Iris pigment epithelial cell (primary cell): ENCODE measurements around the gene PEX10.
"Not testable (repeated sequence)": the region's sequence is repeated elsewhere in the genome, so short reads cannot be mapped to it uniquely, and the experiment has no call there.

ENCODE experiments used
- DNase-seq: peaks from one replicate; pipeline ENCODE4 v3.0.0-alpha.2; 2011; ENCODE audit warnings: low read depth

PEX10 gene

DNA sequence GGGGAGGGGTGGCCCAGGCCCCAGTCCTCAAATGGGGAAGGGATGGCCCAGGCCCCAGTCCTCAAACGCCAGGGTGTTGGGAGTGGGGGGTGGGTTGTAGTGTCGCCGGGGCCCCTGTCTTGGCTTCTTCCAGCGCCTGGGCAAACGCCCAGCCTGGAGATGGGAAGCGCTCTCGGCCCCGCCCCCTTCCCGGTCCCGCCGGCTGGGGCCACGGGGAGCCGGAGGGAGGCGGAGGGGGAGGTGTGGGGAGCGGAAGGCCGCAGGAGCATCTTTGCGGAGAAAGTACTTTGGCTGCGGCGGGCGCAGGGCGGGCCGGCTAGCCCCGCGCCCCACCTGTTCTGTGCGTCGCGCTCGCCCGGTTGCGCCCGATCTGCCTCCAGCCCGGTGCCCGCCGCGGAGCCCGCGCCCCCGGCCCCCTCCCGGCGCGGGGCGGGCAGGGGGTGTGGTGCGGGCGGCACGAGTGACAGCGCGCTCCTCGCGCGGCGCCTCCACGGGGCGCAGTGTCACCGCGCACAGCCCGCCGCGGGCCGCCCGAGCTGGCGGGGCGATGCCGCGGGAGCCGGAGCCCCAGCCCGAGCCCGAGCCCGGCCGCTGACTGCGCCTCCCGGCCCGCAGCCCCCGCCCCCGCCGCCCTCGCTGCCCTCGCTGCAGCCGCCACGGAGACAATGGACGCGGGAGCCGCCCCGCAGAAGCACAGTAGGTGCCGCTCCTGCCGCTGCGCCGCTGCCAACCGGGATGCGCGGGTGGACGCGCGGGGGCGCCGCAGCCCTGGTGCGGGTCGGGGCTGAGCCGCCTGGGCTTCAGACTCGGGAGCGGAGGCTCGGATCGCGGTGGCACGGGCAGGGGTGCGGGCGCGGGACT is 31.1 kb upstream of the PEX10 start:
- DNase-seq = peak; percentile 16

DNA sequence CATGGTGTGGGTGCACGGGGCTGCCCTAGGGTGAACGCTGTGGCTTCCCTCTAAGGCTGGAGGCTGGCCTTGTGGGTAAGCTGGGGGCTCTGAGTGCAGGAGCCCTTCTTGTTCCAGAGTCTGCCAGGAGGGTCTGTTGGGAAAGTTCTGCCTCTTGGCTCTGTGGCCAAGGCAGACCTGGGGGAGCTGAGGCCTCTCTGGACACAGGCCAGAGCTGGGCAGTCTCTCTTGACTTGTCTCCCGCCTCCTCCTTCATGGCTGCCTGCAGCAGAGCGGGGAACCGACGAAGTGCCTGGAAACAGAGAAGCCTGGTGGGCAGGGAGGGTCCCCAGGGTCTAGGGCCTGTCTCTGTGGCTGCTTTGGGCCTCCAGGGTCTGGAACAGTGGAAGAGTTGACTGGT is 30.3 kb upstream of the PEX10 start:
- no peak for DNase-seq

DNA sequence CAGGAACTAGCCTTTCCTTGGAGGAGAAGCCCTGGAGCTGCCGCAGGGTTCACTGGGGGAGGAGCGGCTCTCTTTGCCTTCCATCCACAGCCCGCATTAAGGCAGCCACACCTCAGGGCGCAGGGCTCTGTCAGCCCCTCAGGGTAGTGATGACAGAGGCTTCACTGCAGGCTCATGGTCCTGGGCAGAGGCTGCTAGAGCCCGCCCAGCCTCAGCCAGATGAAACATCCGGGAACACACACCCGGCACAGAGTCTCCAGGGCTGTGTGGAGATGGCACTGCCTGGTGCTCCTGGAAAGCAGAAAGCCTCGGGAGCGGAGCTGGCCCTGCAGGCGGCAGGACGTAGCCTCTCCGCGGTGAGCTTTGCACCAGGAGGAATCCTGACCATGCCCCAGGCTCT is 29.4 kb upstream of the PEX10 start:
- no peak for DNase-seq

DNA sequence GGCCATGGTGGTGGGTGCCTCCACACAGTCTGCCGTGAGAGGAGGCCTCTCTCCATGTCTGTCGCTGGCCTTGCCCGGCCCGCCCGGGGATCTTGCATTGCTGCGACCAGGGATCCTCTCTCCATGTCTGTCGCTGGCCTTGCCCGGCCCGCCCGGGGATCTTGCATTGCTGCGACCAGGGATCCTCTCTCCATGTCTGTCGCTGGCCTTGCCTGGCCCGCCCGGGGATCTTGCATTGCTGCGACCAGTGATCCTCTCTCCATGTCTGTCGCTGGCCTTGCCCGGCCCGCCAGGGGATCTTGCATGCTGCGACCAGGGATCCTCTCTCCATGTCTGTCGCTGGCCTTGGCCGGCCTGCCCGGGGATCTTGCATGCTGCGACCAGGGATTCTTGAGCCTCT is 28.0 kb upstream of the PEX10 start:
- DNase-seq = not testable (repeated sequence)

DNA sequence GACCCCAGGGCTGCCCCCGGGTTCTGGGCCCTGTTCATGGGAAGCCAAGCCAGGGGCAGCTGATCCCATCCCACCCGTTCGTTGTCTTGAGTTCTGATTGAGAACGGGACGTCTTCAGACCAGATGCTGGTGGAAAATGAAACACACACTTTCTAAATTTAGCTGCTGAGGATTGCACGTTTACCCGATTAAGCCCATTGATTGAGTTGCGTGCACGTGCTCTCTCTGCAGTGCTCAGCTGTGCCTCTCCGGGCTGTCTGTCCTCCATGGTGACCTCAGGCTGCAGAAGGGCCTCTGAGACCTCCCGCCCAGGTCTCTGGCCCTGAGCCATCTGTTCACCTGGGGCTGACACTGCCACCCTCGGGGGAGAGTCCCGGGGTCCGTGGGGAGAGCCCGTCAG is 27.0 kb upstream of the PEX10 start:
- DNase-seq = no peak

DNA sequence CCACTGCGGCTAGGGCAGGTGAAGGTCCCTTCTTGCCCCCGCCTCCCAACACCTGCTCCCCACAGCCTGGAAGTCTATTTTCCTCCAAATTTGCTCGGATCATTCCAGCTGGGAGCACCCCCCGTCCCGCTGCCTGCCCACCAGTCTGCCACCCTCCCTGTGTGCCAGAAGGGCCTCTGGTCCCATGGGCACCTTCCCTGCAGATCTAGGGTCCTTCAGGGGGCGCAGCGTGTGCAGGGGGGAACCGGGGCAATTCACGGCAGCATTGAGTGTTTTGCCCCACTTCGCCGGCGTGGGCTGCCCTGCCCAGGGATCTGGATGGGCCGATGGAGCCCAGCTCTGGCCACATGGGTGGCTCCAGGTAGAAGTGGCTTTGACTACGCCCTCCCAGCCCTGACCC is 26.3 kb upstream of the PEX10 start:
- no peak for DNase-seq

DNA sequence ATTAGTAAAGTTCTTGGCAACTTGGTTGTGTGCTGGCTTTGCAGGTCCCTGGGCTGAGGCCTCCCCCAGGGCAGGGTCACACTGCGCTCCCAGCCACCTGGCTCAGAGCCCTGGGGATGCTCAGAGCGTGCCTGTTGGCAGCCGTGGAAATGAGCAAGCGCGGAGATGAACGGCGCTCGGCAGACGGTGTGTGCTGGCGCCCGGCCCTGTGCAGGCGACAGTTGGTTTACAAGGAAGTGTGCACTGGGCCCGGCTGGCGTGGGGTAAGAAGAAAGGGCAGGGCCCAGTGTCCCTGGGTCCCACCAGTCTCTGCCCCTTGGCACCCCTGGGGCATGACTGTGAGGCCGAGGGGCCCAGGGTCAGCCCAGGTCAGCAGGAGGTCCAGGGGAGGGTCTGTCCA is 25.7 kb upstream of the PEX10 start:
- DNase-seq = no peak

DNA sequence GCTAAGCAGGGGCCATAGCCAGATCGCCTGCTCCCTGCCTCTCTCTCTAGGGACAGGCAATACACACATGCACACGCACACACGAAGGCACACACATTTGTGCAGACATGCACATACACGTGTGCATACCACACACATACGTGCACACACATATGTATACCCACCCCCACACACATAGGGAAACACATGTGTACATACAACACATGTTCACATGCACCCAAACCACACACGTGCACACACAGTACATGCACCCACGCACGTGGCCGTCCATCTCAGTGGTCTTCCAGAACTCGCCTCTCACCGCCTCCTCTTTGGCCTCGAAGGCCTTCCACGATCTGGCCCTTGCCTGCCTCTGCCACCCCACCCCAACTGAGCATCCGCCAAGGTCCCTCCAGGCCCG is 25.3 kb upstream of the PEX10 start:
- DNase-seq = no peak

DNA sequence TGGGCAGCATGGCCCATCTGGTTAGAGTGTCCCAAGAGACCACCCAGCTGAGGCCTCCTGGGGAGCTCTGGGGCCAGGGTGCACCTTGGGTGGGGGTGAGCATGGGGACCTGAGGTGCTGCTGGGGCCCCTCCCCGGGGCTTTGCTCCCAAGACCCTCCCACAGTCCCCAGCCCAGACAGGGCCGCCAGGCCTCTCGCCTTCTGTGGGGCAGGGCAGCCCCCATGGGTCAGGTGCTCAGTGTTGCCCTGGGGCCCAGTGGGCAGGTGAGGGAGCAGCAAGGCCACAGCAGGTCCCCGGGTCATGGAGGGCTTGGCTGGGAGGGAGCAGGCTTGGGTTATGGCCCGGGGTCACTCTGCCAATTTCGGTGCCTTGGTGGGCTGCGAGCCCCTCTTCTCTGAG is 24.5 kb upstream of the PEX10 start:
- DNase-seq = no peak

DNA sequence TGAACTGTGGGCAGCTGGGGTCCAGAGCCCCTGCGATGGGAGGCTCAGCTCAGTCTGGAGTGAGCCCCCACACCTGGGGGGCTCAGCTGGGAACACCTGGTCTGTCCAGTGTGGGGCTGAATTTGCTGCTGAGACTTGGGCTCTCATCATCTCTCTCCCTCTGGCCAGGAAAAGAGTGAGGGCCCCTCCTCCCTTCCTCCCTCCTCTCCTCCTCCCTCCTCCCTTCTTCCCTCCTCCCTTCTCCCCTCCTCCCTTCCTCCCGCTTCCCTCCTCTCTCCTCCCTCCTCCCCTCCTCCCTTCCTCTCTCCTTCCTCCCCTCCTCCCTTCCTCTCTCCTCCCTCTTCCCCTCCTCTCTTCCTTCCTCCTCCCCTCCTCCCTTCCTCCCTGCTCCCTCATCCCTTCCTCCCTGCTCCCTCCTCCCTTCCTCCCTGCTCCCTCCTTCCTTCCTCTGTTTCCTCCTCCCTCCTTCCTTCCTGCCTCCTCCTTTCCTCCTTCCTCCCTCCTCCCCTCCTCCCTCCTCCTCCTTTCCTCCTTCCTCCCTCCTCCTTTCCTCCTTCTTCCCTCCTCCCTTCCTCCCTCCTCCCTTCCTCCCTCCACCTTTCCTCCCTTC is 23.5 kb upstream of the PEX10 start:
- no peak for DNase-seq

DNA sequence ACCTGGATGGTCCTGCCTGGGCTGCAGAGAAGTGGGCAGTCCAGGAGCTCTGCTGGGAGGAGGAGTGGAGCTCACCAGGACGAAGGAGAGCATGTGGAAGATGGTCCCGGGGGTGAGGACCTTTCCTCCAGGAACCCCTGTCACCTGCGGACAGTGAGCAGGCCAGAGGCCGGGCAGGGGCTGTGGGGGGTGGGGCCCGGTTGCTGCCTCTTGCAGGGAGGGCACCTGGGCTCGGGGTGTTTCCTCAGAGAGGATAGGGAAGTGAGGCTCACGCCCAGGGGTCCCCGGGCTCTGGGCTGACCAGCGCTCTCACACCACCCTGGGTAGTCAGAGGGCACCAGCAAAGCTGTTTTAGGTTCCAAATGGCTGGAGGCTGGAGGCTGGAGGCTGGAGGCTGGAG is 22.7 kb upstream of the PEX10 start:
- DNase-seq = no peak

DNA sequence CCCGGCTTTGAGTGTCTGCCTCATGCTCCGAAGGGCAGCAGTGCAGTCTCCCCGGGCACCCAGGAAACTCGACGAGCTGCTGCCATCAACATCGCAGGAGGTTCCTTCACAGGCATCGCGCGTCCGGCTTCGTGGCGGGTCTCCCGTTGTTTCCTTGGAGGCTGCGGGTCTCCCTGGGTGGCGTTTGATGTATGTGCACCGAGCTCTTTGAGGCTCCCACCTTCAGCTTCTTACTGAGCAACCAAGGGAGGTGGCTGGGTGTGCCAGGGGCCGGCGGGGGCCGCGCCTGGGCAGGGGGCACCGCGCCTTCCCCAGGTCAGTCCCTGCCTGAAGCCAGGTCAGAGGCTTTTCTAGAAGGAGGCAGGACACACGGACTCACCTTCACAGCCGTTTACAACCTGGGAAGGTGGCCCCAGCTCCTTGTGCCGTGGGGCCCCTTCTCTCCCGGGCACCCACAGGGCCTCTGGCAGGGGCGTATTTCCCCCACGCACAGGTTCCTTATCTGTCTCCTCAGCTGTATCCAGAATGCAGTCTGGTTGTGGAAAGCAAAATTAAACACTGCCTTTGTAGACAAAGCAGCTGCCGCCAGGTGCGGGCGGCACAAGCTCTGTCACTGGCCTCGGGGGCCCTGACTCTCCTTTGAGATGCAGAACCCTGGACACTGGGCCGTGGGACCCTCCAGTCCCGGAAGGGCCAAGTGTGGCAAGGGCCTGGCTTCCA is 21.7 kb upstream of the PEX10 start:
- DNase-seq = no peak

DNA sequence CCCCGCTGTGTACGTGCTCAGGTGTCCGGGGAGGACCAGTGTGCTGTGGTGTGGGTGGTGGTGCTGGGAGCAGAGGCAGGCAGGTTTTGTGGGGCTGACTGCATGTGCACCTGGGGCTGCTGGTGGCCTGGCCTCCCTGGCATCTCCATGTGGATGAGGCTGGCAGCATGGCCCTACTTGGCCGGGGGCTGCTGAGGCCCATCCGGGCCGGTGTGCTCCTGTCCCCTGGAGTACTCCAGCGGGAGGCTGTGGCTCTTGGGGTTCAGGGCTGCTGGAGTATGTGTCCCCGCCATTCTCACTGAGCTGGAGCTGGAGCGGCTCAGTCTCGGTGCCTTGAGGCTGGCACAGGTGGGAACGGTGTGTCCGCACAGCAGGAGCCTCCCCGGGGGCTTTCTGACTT is 20.8 kb upstream of the PEX10 start:
- DNase-seq = no peak

DNA sequence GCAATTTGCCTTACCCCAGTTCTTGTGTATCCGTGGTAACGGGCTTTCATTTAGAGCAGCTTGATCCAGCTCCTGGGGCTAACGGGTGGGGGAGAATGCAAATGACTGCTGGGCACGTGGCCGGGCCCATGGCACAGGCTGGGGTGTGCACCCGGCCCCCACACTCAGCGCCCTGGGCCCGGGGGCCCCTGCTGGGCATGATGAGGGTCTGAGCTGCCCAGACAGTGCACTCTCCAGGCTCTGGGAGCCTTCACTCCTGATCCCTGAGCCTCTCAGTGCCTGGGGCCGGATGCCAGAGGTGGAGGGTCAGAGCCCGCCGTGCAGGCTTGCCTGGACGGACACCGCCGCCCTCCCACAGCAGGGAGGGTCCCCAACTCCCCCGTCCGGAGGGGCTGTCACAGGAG is 20.1 kb upstream of the PEX10 start:
- DNase-seq = no peak

DNA sequence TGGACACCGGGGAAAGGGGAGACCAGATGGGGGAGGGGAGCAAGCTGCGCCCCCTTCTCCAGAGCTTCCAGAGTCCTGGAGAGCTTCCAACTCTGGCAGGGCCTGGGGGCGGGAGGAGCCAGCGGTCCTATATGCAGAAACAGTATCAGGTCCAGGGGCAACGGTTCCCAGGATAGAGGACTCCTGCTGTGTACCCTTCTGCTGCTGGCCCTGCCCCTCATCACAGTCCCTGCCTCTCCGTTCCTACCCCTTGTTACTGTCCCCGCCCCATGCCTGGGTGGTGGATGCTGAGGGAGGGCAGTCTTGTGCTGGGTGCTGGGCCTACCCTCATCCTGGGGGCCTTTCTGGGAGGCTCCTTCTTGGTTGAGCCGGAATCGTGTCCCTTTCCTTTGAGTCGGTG is 19.2 kb upstream of the PEX10 start:
- DNase-seq = no peak

DNA sequence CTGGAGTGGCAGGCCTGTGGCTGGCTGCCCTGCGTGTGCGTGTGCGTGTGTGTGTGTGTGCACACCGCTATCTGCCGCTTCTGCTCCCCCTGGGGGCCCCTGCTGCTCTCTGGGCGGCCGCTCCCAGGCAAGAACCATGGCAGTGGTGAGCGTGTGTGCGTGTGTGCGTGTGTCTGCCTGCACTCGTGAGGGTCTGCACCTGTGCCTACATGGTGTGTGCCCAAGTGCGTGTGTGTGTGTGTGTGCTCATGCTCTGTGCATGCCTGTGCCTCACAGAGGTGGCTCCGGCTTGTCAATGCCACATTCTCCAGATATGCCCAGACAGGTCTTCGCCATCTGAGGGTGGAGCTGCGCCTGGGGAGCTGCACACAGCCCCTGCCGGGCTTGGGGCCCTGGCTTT is 18.7 kb upstream of the PEX10 start:
- no peak for DNase-seq

DNA sequence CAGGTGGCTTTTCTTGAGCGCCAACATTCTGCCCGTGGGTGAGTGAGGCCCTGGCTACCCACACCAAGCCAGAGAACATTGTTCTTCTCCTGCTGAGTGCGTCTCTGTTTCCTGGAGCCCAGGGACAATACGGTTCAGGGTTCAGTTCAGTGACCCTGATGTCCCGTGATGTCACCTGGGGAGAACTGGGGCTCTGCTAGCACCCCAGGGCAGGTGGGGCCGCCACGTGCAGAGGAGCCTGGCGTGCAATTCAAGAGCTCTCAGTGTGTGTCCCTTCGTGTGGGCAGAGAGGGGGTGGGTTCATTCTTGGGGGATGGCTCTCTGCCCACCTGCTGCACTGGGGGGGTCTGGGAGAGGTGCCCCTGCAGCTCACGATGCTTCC is 18.2 kb upstream of the PEX10 start:
- DNase-seq = no peak

DNA sequence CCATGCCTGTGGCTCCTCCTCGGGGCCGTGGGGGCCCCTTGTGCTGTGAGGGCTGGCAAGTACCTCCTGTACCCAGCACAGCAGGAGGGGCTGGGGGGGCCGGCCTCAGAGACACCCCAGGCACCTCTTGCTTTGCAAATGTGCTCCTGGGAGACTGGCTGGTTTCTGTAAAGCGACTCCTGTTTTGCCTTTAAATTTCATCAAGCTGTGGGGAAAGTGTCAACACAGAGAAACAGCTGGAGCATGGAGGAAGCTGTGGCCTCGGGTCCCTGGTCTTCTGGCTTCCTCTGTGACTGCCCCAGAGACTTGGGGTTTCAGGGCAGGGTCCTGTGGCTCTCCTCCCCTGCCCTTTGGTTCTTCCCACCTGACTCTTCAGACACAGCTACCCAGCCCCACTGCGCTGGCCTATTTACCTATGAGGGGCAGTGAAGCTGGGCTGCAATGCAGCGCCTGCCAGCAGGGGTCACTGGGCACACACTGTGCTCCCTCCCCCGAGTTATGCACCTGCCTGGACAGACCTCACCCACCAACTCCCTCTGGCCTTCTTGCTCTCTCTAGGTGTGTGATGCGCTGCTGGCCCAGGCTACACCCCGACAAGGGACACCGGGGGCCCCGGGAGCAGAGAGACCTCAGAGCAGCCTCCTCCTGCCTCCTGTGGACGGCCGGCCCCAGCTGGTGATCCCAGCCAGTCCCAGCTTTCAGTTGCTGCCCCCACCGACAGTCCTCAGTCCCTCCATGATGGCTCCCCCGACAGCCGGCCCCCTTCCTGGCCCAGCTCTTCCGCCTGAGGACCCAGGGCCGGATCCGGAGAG is 17.6 kb upstream of the PEX10 start:
- DNase-seq = peak; percentile 17

DNA sequence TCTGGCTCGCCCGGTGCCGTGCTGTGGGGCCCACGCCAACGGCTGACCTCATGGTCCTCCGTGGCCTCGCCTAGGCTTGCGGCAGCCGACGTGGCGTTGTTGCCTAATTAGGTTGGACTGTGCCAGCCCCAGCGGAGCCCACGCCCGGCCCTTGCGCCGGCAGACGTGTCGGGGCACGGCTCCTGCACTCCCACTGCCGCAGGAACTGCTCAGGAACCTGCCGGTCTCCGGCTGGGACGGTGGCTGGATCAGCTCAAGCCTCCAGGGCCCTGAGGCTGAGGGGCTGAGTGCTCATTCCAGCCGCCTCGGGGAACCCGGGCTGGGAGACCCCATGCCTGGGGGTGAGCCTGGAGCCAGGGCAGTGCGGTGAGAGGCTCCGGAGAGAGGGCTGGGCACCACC is 16.1 kb upstream of the PEX10 start:
- no peak for DNase-seq

DNA sequence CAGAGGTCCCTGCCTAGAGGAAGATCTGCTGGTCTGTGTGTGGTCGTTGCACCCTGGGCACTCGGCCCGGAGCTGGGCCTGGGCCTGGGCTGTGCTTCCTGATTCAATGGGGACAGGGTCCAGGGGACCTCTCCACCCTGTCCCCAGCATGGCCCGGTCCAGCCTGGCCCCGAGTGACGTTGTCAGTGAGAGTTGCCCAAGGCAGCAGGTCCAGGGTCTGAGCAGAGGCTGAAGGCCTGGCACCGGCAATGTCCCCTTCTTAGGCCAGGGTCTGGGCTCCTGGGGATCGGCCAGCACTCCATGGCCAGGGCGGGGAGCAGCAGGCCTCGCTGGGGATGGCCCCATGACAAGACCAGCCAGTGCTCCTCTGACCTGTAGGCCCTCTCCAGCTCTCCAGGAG is 15.6 kb upstream of the PEX10 start:
- DNase-seq = no peak

DNA sequence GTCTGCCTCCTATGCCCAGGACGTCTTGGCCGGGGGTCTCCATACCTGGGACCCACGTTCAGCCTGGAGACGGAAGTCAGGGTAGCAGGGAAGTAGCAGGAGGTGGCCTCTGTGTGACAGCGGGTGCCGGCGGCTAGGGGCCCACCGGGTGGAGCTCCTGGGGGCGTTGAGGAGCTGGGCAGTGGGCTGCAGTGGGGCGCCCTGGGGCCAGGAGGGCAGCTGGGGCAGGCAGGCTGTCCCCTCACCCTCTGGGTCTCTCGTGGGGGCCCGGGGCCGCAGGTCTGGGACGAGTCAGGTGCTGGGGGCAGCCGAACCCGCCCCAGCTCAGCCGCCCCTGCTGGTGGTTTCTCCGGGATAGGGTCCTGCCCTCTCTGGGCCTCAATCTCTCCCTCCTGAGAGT is 14.7 kb upstream of the PEX10 start:
- DNase-seq = no peak

DNA sequence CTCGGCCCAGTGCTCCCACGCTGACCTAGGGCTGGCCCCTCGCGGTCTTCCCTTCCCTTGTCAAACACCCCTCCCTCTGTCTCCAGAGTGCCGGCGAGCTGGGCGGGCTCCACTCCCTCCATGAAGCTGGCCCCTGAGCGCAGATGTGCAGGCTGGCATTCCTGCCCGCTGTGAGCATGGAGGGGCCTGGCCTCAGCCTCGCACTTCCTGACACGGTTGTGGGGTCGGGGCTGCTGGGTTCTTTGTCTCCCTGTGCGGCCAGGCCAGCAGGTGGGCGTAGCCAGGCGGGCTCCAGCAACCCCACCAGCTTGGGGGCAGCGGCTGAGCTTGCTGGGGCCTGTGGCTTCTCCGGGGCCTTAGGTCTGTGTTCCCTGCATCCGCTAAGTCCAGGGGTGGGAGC is 14.2 kb upstream of the PEX10 start:
- DNase-seq = no peak

DNA sequence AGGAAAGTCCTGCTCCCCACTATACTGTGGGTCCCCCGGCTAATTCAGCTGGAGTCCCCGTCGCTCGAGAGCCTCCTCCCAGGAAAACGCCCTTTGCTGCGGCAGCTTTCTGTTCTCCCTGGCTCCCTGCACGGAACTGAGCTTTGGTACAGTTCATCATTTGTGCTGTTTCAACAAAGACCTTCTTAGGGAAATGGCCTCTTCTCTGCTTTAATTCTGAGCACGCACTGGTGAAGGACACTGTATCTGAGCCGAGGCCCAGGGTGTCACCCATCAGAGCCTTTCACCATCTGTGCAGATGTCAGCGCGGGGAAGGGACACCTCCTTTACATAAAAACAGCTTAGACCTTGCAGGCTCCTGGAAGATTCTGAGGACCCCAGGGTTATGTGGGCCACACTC is 13.5 kb upstream of the PEX10 start:
- DNase-seq = no peak
